Embryonic facial prominence (tissue), 1 donor: Measurements from ENCODE around the gene GNAL.
A peak's percentile ranks its signal among the peaks of the same experiment; 100 is the strongest.
"Not testable (repeated sequence)": the region's sequence is repeated elsewhere in the genome, so short reads cannot be mapped to it uniquely, and the experiment has no call there.

Experiments
- DNase-seq: peaks from one replicate; pipeline ENCODE4 v3.0.0-alpha.2; 2016; ENCODE audit errors: extremely low spot score

Gene GNAL

DNA sequence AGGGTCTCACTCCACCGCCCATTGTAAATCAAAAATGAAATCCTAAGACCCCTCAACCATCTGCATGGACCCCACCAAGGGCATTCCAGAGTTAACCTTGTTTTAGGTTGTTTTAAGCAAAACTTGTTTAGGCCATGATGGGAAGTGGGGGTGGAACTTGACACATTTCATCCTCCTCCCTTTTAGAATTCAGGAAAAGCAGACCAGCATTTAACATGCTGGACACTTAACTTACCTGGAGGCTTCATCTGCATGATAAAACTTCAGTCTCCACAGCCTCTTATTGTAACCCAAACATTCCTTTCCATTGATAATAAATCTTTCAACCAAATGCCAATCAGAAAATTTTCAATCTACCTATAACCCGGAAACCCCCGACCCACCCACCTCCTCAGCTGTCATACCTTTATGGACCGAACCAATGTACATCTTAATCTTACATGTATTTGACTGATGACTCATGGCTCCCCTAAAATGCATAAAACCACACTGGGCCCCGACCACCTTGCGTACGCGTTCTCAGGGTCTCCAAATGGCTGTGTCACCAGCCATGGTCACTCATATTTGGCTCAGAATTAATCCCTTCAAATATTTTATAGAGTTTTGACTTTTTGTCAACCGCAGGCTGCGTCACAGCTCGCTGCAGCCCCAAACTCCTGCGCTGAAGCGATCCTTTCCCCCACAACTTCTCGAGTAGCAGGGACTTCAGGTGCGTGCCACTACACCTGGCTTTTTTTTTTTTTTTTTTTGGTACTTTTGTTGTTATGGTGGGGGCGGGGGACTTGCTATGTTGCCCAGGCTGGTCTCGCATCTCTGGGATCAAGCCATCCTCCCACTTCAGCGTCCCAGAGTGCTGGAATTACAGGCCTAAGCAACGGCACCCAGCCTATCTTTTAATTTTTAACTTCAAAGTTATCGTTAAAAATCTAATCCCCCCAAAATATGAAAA is 218.1 kb downstream of the GNAL start:
- DNase-seq: no peak

DNA sequence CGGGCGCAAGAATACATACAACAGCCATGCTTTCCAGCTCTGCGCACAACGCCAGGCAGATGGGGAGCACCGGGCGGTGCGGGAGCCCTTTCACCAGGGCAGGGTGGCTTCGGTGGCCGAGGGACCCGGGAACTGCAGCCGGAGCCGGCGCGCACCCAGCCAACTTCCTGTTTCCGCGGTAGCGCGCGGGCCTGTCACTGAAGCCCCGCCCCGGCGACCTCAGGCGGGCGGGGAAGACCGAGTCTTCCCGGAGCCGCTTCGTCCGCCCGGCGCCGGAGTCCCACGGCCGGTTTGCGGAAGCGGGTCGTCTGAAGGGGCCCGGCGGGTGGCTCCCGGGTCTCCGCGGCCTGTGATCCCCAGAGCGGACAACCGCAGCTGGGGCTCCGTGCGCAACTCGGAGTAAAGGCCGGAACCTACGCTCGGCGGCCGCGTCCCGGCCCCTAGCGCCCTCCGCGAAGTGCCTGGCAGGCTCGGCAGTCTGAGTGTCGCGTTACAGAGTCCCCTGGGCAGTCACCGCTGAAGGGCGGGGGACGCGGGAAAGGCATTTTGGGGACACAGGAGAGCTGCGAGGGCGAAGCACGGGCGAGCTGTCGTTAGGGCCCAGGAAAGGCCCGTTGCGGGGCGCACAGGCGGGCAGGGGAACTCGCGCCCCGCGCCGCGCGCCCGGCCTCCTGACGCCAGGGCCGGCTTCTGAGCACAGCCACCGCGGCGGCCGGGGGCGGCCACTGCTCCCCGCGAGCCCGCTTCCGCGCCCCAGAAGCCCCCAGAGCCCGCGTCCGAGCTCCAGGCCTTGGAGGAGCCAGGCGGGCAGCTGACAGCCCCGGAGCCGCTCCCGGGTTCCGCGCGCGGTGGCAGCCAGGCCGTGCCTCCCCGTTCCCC is 219.4 kb downstream of the GNAL start, which contains the start of gene MPPE1:
MPPE1 (minus strand) TSS at position 136 of the 879 bp plus-strand sequence. CDS start 11,053 bp downstream, outside the sequence.
- peak; percentile 53 for DNase-seq

DNA sequence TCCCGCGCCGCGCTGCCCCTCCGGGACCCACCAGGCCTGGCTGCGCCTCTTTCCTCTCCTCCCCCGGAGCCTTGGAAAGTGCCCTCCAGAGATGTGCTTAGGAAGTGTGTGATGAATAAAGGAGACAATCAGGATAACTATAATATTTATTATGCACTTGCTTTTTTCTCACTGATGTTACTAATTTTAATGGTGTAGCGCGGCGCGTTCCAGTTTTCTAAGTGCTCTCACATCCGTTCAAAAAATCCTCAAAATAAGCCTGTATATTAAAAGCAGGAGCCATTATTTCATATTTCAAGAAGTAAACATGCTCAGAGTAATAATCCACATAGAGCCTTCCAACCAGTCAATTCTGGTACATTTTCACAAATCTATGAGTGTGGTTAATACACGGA is 220.0 kb downstream of the GNAL start:
- DNase-seq: no peak

- DNase-seq: no peak
Measured at GRCh38 chr18:11909591-11910026, 220.5 kb downstream of the GNAL start.

- DNase-seq: not testable (repeated sequence)
Measured at GRCh38 chr18:11916880-11917279, 227.8 kb downstream of the GNAL start.

GRCh38 chr18:11919522-11919921 is 230.5 kb downstream of the GNAL start:
- not testable (repeated sequence) for DNase-seq

DNA sequence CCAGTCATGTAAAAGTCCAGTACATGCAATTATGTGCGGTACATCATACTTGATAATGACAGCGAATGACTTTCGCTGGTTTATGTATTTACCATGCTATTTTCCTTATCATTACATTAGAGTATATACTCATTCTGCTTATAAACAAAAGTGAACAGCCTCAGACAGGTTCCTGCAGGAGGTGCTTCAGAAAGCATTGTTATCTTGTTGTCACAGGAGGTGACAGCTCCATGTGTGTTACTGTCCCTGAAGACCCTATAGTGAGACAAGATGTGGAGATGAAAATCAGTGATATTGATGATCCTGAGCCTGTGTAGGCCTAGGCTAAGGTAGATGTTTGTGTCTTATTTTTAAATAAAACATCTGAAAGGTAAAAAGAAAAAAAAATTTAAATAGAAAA is 234.4 kb downstream of the GNAL start:
- no peak for DNase-seq

GRCh38 chr18:11925800-11926481 is 236.9 kb downstream of the GNAL start:
- no peak for DNase-seq

GRCh38 chr18:11927497-11927896 is 238.4 kb downstream of the GNAL start:
- DNase-seq: no peak

DNA sequence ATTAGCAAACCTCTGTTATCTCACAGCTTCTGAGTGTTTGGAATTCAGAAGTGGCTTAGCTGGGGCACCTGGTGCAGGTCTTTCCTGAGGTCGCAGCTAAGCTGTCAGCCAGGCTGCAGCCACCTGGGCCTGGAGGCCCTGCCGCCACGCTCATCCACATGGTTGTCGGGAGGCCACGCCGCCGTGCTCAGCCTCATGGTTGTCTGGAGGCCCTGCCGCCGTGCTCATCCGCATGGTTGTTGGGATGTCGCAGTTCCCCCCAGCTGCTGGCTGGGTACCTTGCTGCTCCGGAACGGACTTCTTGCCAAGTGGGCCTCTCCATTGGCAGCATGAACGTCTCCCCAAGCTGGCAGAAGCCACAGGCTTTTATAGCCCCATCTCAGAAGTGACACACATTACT is 243.3 kb downstream of the GNAL start:
- no peak for DNase-seq
